Endothelial cell of umbilical vein (primary cell): ENCODE results near the gene CLIC5.

ENCODE experiments used
- POLR2AphosphoS5 ChIP-seq: IDR thresholded peaks from 2 replicates; pipeline ENCODE4 v1.6.1; 2012; ENCODE audit warnings: low read depth, mild to moderate bottlenecking, control low read depth, low read length, moderate library complexity; ENCODE audit not compliant: insufficient read depth
- TF ChIP-seq, protein P1 (sequence below), 2 donors: IDR thresholded peaks; 1 replicate in 1 of 2; 2 replicates in 1 of 2; pipeline ENCODE4 v1.5.1; 2011; ENCODE audit warnings: low read length in 2 of 2, mild to moderate bottlenecking in 2 of 2, moderate library complexity in 2 of 2, control low read depth in 1 of 2, inconsistent platforms in 1 of 2, low read depth in 1 of 2; ENCODE audit not compliant: insufficient read depth in 1 of 2; ENCODE audit errors: extremely low read depth in 1 of 2

DNA sequence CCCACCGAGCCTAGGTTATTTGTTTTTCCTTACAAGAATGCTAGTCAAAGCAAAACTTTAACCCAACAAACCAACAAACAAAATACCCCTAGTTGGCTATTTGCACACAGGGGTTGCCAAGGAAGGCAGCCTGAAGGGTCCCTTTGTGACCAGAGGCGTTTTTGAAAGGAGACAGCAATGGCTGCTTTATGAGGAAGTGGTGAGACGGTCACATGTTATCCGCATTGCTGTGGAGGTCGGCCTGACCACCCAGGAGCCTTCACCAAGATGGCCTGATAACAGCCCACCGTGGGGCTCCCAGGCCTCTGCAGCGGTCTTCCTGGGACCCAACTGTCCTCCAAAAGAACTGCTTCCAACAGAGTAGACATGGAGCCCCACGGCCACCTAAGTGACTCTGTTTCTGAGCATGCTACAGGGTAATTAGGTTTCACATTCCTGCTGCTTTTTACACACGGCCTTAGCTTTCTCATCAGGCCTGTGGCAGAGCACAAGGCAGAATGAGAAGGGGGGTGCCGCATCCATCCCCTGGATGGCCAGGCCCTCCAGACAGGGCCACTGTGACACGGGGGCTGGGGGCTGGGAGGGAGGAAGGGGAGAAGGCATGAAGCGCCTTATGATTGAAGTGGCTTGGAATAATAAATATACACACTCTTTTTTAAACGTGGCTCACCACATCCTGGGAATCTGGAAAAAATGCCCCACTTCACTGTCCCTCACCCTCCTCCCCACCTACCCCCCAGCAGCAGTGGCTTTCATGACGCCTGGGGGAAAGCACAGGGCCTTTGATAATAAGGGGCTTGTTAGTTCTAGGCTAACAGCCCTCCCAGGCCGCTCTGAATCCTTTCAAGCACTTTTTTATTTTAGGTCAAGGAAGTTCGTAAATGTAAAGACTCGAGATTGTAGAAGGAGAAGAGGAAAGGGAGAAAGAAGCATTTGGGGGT lies 86.0 kb downstream of the CLIC5 start:
- TF ChIP-seq, protein P1, sequence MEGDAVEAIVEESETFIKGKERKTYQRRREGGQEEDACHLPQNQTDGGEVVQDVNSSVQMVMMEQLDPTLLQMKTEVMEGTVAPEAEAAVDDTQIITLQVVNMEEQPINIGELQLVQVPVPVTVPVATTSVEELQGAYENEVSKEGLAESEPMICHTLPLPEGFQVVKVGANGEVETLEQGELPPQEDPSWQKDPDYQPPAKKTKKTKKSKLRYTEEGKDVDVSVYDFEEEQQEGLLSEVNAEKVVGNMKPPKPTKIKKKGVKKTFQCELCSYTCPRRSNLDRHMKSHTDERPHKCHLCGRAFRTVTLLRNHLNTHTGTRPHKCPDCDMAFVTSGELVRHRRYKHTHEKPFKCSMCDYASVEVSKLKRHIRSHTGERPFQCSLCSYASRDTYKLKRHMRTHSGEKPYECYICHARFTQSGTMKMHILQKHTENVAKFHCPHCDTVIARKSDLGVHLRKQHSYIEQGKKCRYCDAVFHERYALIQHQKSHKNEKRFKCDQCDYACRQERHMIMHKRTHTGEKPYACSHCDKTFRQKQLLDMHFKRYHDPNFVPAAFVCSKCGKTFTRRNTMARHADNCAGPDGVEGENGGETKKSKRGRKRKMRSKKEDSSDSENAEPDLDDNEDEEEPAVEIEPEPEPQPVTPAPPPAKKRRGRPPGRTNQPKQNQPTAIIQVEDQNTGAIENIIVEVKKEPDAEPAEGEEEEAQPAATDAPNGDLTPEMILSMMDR (IDR thresholded peaks at IDR 0.05; ENCODE audit: extremely low read depth in 1 of 2, insufficient read depth in 1 of 2, low read depth in 1 of 2, low read length in 2 of 2): no peak
- no peak for TF ChIP-seq POLR2AphosphoS5
